Tibial nerve (tissue), 4 donors: ENCODE measurements around the gene CHMP5. TPM values are rescaled to one million over a fixed set of nuclear protein-coding genes. Genes with fewer than 3 reads are reported as not detected.

Experiments
- DNase-seq, 2 donors: peaks; one replicate each; pipeline ENCODE4 v3.0.0-alpha.2; 2019; ENCODE audit warnings: low spot score in 2 of 2
- H3K27ac ChIP-seq, 4 donors: fragments of 200-600 bp; sonication (generic) in 3 of 4; one replicate each; pipeline ENCODE4 v1.5.1; 2017 to 2019; ENCODE audit warnings: mild to moderate bottlenecking in 1 of 4
- H3K27me3 ChIP-seq, 2 donors: fragments of 200-600 bp; sonication (generic) in 1 of 2; one replicate each; pipeline versions ENCODE4 v1.5.1 to v1.6.0; 2017 to 2019
- H3K36me3 ChIP-seq, 3 donors: fragments of 200-600 bp; sonication (generic); one replicate each; pipeline ENCODE4 v1.5.1; 2018 to 2019
- H3K4me1 ChIP-seq, 4 donors: fragments of 200-600 bp; sonication (generic) in 3 of 4; one replicate each; pipeline ENCODE4 v1.5.1; 2017 to 2019
- H3K4me3 ChIP-seq, 4 donors: fragments of 200-600 bp; sonication (generic) in 3 of 4; one replicate each; pipeline ENCODE4 v1.5.1; 2017 to 2019; ENCODE audit warnings: mild to moderate bottlenecking in 1 of 4, moderate library complexity in 1 of 4
- H3K9me3 ChIP-seq, 4 donors: fragments of 200-600 bp; sonication (generic) in 3 of 4; one replicate each; pipeline ENCODE4 v1.5.1; 2017 to 2019
- EP300 ChIP-seq, 2 donors: sonication (generic); formaldehyde crosslinking; IDR thresholded peaks; one replicate each; pipeline ENCODE4 v1.6.1; 2017; ENCODE audit warnings: antibody characterized with exemption in 2 of 2, mild to moderate bottlenecking in 1 of 2
- POLR2A ChIP-seq, 2 donors: fragments of 450-650 bp; IDR thresholded peaks; one replicate each; pipeline ENCODE4 v1.6.1; 2017; ENCODE audit warnings: antibody characterized with exemption in 2 of 2, mild to moderate bottlenecking in 2 of 2, moderate library complexity in 2 of 2
- WGBS, 2 donors: methylation state at CpG; one replicate each; pipeline ENCODE4 v1.1.5; 2018; 5-methylcytosine and 5-hydroxymethylcytosine counted together
- total RNA-seq, 4 donors: library from RNA; depleted of rRNA; stranded (reverse); fragments of >200 nt; gene quantifications; one replicate each; pipeline ENCODE4 v1.1.0, GENCODE V29; 2016
- TF ChIP-seq, protein P1 (sequence below), 5 experiments: fragments of 200-600 bp in 3 of 5; fragments of 450-650 bp in 2 of 5; sonication (generic) in 3 of 5; IDR thresholded peaks; one replicate each; pipeline ENCODE4 v1.5.1; 2016 to 2019; ENCODE audit warnings: antibody characterized with exemption in 5 of 5, mild to moderate bottlenecking in 3 of 5, moderate library complexity in 2 of 5

CHMP5 gene
- total RNA-seq, 4 donors from 2014 or later, result 56.1 to 67.4 (median 59.3) TPM

DNA sequence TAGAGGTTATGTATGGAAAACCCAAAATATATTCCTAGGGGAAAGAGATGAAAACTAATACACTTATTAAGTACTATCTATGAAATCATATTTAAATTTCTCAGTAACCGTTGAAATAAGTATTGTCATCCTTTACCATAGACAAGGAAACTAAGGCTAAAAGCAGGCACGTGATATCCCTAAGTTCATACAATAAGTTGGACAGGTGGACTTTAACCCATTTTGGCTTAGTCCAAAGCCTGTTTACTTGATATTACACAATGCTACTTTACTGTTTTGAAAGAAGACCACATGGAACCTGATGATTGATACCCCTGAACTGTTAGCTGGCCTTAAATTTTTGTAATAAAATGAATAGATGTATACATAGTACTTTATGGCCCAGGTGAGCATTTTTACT, 28.9 kb downstream of the CHMP5 start:
- Histone ChIP-seq H3K27me3 (no peaks in the 10 kb centered on the region), H3K4me1 (peaks cover 0 to 85% (median 45%) of the 10 kb centered on the region in 4 donors), H3K27ac (no peak overlapping the region), H3K36me3 (peaks cover 0 to 50% (median 2%) of the 10 kb centered on the region in 3 donors), H3K9me3 (no peaks in the 10 kb centered on the region), H3K4me3 (no peak overlapping the region)
- 85 to 91% methylated on average over 2 of the region's 2 CpGs for WGBS, 2 donors
- TF ChIP-seq, protein P1, sequence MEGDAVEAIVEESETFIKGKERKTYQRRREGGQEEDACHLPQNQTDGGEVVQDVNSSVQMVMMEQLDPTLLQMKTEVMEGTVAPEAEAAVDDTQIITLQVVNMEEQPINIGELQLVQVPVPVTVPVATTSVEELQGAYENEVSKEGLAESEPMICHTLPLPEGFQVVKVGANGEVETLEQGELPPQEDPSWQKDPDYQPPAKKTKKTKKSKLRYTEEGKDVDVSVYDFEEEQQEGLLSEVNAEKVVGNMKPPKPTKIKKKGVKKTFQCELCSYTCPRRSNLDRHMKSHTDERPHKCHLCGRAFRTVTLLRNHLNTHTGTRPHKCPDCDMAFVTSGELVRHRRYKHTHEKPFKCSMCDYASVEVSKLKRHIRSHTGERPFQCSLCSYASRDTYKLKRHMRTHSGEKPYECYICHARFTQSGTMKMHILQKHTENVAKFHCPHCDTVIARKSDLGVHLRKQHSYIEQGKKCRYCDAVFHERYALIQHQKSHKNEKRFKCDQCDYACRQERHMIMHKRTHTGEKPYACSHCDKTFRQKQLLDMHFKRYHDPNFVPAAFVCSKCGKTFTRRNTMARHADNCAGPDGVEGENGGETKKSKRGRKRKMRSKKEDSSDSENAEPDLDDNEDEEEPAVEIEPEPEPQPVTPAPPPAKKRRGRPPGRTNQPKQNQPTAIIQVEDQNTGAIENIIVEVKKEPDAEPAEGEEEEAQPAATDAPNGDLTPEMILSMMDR (IDR thresholded peaks at IDR 0.05), result no peak
- TF ChIP-seq EP300 (IDR thresholded peaks at IDR 0.05), result no peak
- TF ChIP-seq POLR2A (IDR thresholded peaks at IDR 0.05), result no peak
- no peak for DNase-seq

DNA sequence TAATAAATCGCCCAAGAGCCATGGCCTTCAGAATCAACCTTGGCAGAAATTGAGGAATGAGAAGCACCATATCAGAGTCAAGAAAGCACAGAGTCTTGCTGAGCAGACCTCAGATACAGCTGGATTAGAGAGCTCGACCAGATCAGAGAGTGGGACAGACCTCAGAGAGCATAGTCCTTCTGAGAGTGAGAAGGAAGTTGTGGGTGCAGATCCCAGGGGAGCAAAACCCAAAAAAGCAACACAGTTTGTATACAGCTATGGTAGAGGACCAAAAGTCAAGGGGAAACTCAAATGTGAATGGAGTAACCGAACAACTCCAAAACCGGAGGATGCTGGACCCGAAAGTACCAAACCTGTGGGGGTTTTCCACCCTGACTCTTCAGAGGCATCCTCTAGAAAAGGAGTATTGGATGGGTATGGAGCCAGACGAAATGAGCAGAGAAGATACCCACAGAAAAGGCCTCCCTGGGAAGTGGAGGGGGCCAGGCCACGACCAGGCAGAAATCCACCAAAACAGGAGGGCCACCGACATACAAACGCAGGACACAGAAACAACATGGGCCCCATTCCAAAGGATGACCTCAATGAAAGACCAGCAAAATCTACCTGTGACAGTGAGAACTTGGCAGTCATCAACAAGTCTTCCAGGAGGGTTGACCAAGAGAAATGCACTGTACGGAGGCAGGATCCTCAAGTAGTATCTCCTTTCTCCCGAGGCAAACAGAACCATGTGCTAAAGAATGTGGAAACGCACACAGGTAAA, 30.0 kb downstream of the CHMP5 start:
- WGBS, 2 donors, result 89 to 91% methylated on average over 12 of the region's 12 CpGs
- Histone ChIP-seq H3K27ac (no peak overlapping the region), H3K9me3 (no peaks in the 10 kb centered on the region), H3K4me3 (no peak overlapping the region), H3K36me3 (peaks cover 2 to 61% (median 3%) of the 10 kb centered on the region in 3 donors), H3K4me1 (peaks cover 0 to 88% (median 41%) of the 10 kb centered on the region in 4 donors), H3K27me3 (no peaks in the 10 kb centered on the region)
- no peak for TF ChIP-seq POLR2A (IDR thresholded peaks at IDR 0.05)
- TF ChIP-seq EP300 (IDR thresholded peaks at IDR 0.05), result no peak
- TF ChIP-seq, protein P1 (IDR thresholded peaks at IDR 0.05), result no peak
- no peak for DNase-seq

GRCh38 chr9:33295571-33295970, 30.7 kb downstream of the CHMP5 start:
- Histone ChIP-seq H3K4me1 (peaks cover 0 to 95% (median 41%) of the 10 kb centered on the region in 4 donors), H3K27ac (no peak overlapping the region), H3K4me3 (no peak overlapping the region), H3K36me3 (peaks cover 2 to 68% (median 3%) of the 10 kb centered on the region in 3 donors), H3K9me3 (no peaks in the 10 kb centered on the region), H3K27me3 (no peaks in the 10 kb centered on the region)
- WGBS, 2 donors, result 83 to 88% methylated on average over 2 of the region's 2 CpGs
- DNase-seq, result no peak
- TF ChIP-seq POLR2A (IDR thresholded peaks at IDR 0.05), result no peak
- TF ChIP-seq, protein P1 (IDR thresholded peaks at IDR 0.05), result no peak
- TF ChIP-seq EP300 (IDR thresholded peaks at IDR 0.05), result no peak

GRCh38 chr9:33297432-33297831, 32.6 kb downstream of the CHMP5 start:
- 80 to 83% methylated on average over 1 of the region's 1 CpG for WGBS, 2 donors

More at GRCh38 chr9:33297432-33297831, 32.6 kb downstream of the CHMP5 start:
- peak in 1 of 2 donors; percentile 50 for TF ChIP-seq EP300 (IDR thresholded peaks at IDR 0.05)
- TF ChIP-seq, protein P1 (IDR thresholded peaks at IDR 0.05), result no peak
- no peak for TF ChIP-seq POLR2A (IDR thresholded peaks at IDR 0.05)
- Histone ChIP-seq H3K27ac (peak overlapping the region in 2 of 4 donors; percentile 4 to 59), H3K4me1 (peaks cover 0 to 81% (median 31%) of the 10 kb centered on the region in 4 donors), H3K36me3 (peaks cover 2 to 87% (median 5%) of the 10 kb centered on the region in 3 donors), H3K27me3 (no peaks in the 10 kb centered on the region), H3K4me3 (no peak overlapping the region), H3K9me3 (no peaks in the 10 kb centered on the region)
- peak in 1 of 2 donors; percentile 38 for DNase-seq
